Activated T-helper 1 cell treated with anti-CD3 and anti-CD28 coated beads, Interleukin-12 subunit alpha, Interleukin-12 subunit beta, Interleukin-2, Interleukin-4 antibody, amounts not matched to agents 30 ng/mL and 10 ng/mL and 1 ng/mL, durations not matched to agents 14 hours and 24 hours and 36 hours (primary cell): Measurements from ENCODE around the gene NTHL1. TPM values are rescaled to one million over a fixed set of nuclear protein-coding genes. Genes with fewer than 3 reads are reported as not detected.

Experiments
- DNase-seq: peaks from one replicate; pipeline ENCODE4 v3.0.0; 2021; ENCODE audit warnings: low spot score
- H3K27ac Mint-ChIP-seq: one replicate; pipeline ENCODE4 v1.8.0; 2021; ENCODE audit warnings: mild to moderate bottlenecking, mixed read lengths
- H3K27me3 Mint-ChIP-seq: one replicate; pipeline ENCODE4 v1.8.0; 2022; ENCODE audit warnings: mild to moderate bottlenecking, moderate library complexity, mixed read lengths; ENCODE audit not compliant: insufficient read depth
- H3K36me3 Mint-ChIP-seq: one replicate; pipeline ENCODE4 v1.8.0; 2021; ENCODE audit warnings: low read depth, mixed read lengths
- H3K4me1 Mint-ChIP-seq: one replicate; pipeline ENCODE4 v1.8.0; 2021; ENCODE audit warnings: low read depth, mixed read lengths
- H3K4me3 Mint-ChIP-seq: one replicate; pipeline ENCODE4 v1.8.0; 2021; ENCODE audit warnings: mild to moderate bottlenecking, moderate library complexity, mixed read lengths
- H3K9me3 Mint-ChIP-seq: one replicate; pipeline ENCODE4 v1.8.0; 2021; ENCODE audit warnings: mixed read lengths
- intact Hi-C: fragments of 100-400 bp; cut with micrococcal nuclease; formaldehyde crosslinking; loops from one replicate; pipeline ENCODE4 v1.15.1; 2024
- total RNA-seq: library from RNA; stranded (reverse); gene quantifications from 2 replicates; pipeline ENCODE4 v1.2.3, GENCODE V29; 2022

Gene NTHL1
- total RNA-seq, 1 donor from 2014 or later: 50.0 TPM

DNA sequence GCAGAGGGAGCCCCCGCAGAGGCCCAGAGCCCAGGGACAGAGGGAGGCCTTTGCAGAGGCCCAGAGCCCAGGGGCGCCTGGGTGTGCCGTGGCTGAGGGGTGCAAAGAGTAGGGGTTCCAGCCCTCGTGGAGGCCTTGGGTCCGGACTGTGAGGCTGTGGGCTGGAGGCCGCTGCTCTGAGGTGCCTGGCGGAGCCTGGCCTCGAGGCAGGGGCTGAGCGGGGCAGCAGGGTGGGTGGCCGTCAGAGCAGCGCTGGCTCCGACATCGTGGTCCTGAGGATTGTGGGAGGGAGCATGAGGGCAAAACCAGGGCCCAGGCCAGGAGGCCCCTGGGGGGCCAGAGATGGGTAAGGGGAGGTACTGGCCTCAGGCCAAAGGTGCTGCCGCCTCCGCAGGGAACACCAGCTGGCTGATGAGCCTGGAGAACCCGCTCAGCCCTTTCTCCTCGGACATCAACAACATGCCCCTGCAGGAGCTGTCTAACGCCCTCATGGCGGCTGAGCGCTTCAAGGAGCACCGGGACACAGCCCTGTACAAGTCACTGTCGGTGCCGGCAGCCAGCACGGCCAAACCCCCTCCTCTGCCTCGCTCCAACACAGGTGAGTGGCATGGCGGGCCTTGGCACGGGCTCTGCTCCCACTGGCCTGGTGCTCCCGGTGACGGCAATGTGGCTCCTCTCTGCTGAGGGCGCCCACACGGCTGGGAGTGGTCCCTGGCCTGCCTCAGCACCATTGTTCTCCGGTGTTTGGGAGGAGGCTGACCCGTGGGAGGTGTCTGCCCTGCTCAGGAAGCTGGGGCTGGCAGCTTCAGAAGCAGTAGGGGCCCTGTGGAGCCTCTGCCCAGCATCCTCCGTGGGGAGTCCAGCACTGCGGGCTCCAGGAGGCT lies 33.8 kb upstream of the NTHL1 start:
- Mint-ChIP-seq H3K4me3 (no peak overlapping the region), H3K4me1 (no peaks in the 10 kb centered on the region), H3K27ac (no peak overlapping the region), H3K27me3 (no peaks in the 10 kb centered on the region), H3K9me3 (no peaks in the 10 kb centered on the region), H3K36me3 (peaks cover 2% of the 10 kb centered on the region)
- DNase-seq: no peak
- intact Hi-C loops: no loop called here

DNA sequence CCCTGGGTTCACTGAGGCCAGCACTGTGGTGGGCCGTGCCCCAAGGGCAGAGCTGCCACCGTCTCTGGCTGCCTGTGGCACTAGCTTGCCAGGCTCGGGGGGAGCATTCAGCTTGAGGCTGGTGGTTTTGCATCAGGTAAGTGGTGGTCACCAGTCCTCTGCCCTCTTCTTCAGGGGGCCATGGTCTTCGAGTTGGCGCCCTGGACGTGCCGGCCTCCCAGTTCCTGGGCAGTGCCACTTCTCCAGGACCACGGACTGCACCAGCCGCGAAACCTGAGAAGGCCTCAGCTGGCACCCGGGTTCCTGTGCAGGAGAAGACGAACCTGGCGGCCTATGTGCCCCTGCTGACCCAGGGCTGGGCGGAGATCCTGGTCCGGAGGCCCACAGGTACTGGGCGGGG lies 32.4 kb upstream of the NTHL1 start:
- H3K27me3 Mint-ChIP-seq: no peaks in the 10 kb centered on the region
- no peak overlapping the region for H3K27ac Mint-ChIP-seq
- H3K4me3 Mint-ChIP-seq: no peak overlapping the region
- H3K36me3 Mint-ChIP-seq: peaks cover 6% of the 10 kb centered on the region
- no peaks in the 10 kb centered on the region for H3K4me1 Mint-ChIP-seq
- DNase-seq: no peak
- H3K9me3 Mint-ChIP-seq: no peaks in the 10 kb centered on the region
- intact Hi-C loops: no loop called here

DNA sequence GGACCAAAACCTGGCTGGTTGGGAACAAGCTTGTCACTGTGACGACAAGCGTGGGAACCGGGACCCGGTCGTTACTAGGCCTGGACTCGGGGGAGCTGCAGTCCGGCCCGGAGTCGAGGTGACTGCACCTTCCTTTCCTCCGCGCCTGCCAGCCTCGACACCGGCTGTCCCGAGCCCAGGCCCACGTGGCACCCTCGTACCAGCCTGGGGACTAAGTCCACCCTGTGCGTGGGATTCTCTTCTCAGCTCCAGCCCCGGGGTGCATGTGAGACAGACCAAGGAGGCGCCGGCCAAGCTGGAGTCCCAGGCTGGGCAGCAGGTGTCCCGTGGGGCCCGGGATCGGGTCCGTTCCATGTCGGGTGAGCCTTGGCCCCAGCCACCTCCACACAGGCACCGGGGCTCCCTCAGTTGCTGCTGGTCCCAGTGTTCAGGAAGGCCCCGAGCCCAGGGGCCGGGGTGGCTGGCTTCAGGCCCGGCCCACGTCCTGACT lies 31.7 kb upstream of the NTHL1 start:
- no peak for DNase-seq
- Mint-ChIP-seq H3K27ac (no peak overlapping the region), H3K4me3 (no peak overlapping the region), H3K9me3 (no peaks in the 10 kb centered on the region), H3K4me1 (no peaks in the 10 kb centered on the region), H3K27me3 (no peaks in the 10 kb centered on the region), H3K36me3 (peaks cover 9% of the 10 kb centered on the region)
- intact Hi-C loops: no loop called here

DNA sequence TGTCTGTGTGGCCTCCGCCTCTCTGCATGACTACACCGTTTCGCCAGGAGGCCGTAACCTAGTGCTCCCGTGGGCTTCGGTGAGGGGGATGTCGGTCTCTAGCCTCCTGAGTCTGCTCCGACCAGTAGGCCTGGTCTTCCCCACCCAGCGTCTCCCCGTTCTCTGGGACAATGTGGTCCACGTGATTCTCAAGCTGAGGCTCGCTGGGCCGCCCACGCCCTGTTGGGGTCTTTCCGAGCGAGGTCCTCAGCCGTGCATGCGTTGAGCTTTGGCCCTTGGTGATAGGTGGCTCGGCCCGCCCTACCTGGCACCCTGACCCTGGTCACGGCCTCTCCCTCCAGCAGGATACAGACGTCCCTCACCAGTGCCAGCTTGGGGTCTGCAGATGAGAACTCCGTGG lies 31.1 kb upstream of the NTHL1 start:
- Mint-ChIP-seq H3K27me3 (no peaks in the 10 kb centered on the region), H3K27ac (no peak overlapping the region), H3K9me3 (no peaks in the 10 kb centered on the region), H3K4me3 (no peak overlapping the region), H3K4me1 (no peaks in the 10 kb centered on the region), H3K36me3 (peaks cover 9% of the 10 kb centered on the region)
- intact Hi-C loops: no loop called here
- no peak for DNase-seq

DNA sequence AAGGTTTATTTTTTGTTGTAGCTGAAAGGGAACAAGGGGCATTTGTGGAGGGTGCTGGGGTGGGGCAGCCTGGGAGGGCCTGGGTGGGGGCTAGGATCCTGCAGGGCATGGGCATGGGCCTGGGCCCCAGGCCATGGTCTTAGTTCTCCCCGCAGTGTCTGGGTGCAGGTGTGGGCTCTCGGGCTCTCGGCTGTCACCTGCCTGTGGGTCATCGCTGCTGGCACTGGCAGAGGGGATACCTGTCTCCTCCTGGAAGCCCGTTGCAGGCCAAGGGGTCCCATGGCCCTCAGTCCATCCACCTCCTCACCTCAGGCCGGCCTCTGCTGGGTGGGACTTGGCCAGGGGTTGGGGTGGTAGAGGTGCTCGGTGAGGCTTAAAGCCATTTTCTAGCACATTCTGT lies 30.5 kb upstream of the NTHL1 start:
- Mint-ChIP-seq H3K9me3 (no peaks in the 10 kb centered on the region), H3K4me1 (no peaks in the 10 kb centered on the region), H3K4me3 (no peak overlapping the region), H3K27ac (no peak overlapping the region), H3K27me3 (no peaks in the 10 kb centered on the region), H3K36me3 (peaks cover 9% of the 10 kb centered on the region)
- DNase-seq: no peak
- intact Hi-C loops: no loop called here

DNA sequence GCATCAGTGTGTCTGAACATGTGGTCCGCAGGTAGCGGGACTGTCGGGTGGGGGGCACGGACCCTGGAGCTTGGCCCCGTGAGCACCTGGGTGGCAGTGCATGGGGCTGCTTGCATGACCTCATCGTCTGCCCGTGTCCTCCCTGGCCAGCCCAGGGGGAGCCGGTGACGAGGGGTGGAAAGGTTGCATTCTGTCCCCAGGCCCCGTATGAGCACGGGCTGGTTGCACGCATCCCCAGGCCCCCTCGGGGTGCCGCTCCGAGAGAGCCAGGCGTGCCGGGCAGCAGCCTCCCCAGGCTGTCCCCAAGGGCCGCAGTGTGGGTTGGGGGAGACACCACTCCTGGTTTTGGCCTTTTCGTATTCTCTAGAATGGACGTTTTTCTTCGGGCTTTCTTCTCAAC lies 30.1 kb upstream of the NTHL1 start:
- no peak overlapping the region for H3K27ac Mint-ChIP-seq
- H3K4me1 Mint-ChIP-seq: no peaks in the 10 kb centered on the region
- H3K36me3 Mint-ChIP-seq: peaks cover 9% of the 10 kb centered on the region
- no peak overlapping the region for H3K4me3 Mint-ChIP-seq
- no peak for DNase-seq
- H3K9me3 Mint-ChIP-seq: no peaks in the 10 kb centered on the region
- intact Hi-C loops: no loop called here
- no peaks in the 10 kb centered on the region for H3K27me3 Mint-ChIP-seq

DNA sequence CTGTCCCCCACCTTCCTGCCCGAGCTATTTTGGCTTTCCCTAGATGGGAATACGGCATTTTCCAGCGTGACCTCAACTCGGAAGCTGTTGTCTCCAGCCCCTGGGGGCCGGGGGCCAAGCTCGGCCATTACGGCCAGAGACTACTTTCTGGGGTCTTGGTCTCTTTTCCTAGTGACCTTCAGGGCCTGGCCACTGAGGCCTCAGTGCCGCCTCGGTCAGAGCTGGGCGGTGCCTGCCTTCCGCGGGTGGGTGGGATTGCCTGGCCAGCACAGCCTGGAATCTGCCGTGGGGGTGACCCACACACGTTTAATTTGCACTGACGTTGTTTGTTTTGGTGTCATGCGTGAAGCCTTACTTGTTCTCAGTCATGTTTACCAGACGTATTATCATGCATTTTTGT lies 29.4 kb upstream of the NTHL1 start:
- H3K27me3 Mint-ChIP-seq: no peaks in the 10 kb centered on the region
- H3K36me3 Mint-ChIP-seq: peaks cover 10% of the 10 kb centered on the region
- H3K4me1 Mint-ChIP-seq: no peaks in the 10 kb centered on the region
- DNase-seq: no peak
- no peaks in the 10 kb centered on the region for H3K9me3 Mint-ChIP-seq
- no peak overlapping the region for H3K4me3 Mint-ChIP-seq
- intact Hi-C loops: no loop called here
- H3K27ac Mint-ChIP-seq: no peak overlapping the region

DNA sequence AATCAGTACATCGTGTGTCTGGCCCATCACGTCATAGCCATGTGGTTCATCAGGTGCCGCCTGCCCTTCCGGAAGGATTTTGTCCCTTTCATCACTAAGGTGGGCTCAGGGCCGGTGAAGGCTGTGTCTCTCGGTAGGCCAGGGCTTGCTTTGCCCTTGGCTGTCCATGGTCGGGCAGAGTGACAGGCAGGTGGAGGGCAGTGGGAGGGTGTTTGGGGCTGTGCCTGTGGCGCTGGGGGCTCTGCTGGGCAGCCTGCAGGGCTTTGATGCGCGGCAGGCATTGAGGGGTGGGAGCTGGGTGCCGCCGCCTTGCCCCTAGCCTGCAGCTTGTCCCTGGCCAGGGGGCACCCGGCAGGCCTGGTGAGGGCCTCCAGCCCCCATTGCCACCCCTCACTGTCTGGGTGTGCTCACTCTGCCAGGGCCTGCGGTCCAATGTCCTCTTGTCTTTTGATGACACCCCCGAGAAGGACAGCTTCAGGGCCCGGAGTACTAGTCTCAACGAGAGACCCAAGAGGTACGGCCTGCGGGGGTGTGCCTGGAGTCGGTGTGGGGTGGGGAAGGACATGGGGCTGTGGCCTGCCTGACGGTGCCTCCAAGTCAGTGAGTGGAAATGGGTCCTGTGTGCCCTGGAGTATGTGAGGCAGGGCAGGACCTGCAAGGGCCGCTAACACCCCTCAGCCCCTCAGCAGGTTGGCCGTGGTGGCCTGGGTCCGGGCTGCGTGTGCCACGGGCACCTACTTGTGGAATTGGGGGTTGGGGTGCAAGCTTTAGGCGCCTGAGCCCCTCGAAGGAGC lies 28.6 kb upstream of the NTHL1 start:
- Mint-ChIP-seq H3K4me3 (no peak overlapping the region), H3K4me1 (no peaks in the 10 kb centered on the region), H3K27me3 (no peaks in the 10 kb centered on the region), H3K27ac (no peak overlapping the region), H3K9me3 (no peaks in the 10 kb centered on the region), H3K36me3 (peaks cover 10% of the 10 kb centered on the region)
- DNase-seq: no peak
- intact Hi-C loops: no loop called here

DNA sequence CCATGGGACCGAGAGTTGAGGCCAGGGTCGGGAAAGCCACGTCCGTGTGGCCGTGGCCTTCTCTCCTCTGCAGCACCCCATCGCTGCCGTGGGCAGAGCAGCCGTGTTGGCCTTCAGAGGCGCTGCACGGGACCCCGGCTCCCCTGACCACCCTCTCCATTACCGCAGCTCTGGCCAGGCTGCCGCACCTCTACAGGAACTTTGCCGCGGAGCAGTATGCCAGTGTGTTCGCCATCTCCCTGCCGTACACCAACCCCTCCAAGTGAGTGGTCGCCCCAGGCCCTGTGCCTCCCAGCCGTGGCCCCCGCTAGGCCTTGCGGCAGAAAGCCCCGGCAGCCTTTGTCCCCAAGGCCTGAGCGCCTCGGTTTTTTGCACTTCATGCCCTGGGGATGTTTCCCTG lies 28.0 kb upstream of the NTHL1 start:
- no peak for DNase-seq
- no peak overlapping the region for H3K4me3 Mint-ChIP-seq
- no peaks in the 10 kb centered on the region for H3K9me3 Mint-ChIP-seq
- H3K4me1 Mint-ChIP-seq: no peaks in the 10 kb centered on the region
- intact Hi-C loops: no loop called here
- H3K36me3 Mint-ChIP-seq: peaks cover 10% of the 10 kb centered on the region
- no peaks in the 10 kb centered on the region for H3K27me3 Mint-ChIP-seq
- no peak overlapping the region for H3K27ac Mint-ChIP-seq

DNA sequence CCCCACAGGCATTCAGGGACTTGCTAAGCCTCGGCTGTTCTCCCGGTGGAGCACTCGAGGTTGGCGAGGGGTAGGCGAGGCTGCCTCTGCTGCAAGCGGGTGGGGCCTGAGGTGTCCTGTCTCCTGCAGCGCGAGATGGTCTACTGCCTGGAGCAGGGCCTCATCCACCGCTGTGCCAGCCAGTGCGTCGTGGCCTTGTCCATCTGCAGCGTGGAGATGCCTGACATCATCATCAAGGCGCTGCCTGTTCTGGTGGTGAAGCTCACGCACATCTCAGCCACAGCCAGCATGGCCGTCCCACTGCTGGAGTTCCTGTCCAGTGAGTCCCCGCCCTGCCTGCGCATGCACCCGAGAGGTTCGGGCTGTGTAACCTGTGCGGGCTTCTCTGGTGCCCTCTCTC lies 26.4 kb upstream of the NTHL1 start:
- Mint-ChIP-seq H3K27ac (no peak overlapping the region), H3K4me3 (no peak overlapping the region), H3K4me1 (no peaks in the 10 kb centered on the region), H3K9me3 (no peaks in the 10 kb centered on the region), H3K27me3 (no peaks in the 10 kb centered on the region), H3K36me3 (peaks cover 13% of the 10 kb centered on the region)
- DNase-seq: no peak
- intact Hi-C loops: no loop called here

DNA sequence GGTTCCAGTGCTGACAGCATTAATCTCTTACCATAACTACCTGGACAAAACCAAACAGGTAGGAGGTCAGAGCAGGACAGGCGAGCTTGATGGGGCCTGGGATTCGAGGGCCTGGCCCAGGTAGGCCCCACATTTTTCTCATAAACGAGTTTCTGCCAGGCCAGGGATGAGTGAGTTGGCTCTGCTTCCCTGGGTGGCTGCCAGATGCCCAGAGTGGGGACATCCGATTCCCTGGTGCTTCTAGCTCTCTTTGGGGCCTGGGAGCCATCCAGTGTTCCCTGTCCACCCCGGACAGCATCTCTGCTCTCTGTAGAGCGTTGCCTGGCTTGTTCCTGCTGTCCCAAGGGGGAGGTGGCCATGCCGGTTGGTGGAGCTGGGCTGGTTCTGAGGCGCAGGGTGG lies 25.3 kb upstream of the NTHL1 start:
- Mint-ChIP-seq H3K36me3 (peaks cover 16% of the 10 kb centered on the region), H3K4me3 (no peak overlapping the region), H3K27ac (no peak overlapping the region), H3K4me1 (no peaks in the 10 kb centered on the region), H3K27me3 (no peaks in the 10 kb centered on the region), H3K9me3 (no peaks in the 10 kb centered on the region)
- intact Hi-C loops: no loop called here
- DNase-seq: no peak

DNA sequence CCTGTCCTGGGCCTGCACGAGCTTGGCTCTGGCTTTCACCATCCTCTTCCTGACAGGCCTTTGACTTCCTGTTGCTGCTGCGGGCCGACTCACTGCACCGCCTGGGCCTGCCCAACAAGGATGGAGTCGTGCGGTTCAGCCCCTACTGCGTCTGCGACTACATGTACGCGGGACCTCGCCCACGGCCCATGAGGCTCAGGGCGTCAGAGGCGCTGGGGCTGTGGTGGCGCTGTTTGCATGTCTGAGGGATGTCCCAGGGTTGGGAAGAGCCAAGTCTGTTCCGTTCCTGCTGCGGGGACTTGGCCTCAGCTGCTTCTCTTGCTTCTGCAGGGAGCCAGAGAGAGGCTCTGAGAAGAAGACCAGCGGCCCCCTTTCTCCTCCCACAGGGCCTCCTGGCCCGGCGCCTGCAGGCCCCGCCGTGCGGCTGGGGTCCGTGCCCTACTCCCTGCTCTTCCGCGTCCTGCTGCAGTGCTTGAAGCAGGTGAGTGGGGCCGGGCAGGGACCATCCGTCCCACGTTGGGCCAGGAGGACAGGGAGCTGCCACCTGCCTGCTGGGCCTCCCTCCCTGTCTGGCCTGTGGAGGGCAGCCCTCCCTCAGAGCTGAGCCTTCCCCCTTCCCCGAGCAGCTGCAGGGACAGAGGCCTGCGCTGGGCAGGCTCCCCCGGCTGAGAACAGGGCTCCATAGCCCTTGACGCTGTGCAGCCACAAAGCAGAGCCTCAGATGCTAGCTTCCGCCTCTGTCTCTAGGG lies 24.0 kb upstream of the NTHL1 start:
- H3K27me3 Mint-ChIP-seq: no peaks in the 10 kb centered on the region
- H3K9me3 Mint-ChIP-seq: no peaks in the 10 kb centered on the region
- no peak for DNase-seq
- intact Hi-C loops: no loop called here
- peaks cover 18% of the 10 kb centered on the region for H3K36me3 Mint-ChIP-seq
- no peak overlapping the region for H3K27ac Mint-ChIP-seq
- H3K4me1 Mint-ChIP-seq: no peaks in the 10 kb centered on the region
- H3K4me3 Mint-ChIP-seq: no peak overlapping the region
